GM12892 (cell line): ENCODE results near the gene NEGR1.

Experiments used
- POLR2A ChIP-seq: IDR thresholded peaks from 2 replicates; pipeline ENCODE4 v1.6.1; 2011; ENCODE audit warnings: low read depth, low read length, control low read depth
- POLR2AphosphoS5 ChIP-seq: IDR thresholded peaks from 2 replicates; pipeline ENCODE4 v1.6.1; 2011; ENCODE audit warnings: low read depth, low read length, control low read depth

- TF ChIP-seq POLR2A (no peak), POLR2AphosphoS5 (no peak)
Measured at GRCh38 chr1:71434240-71434639, 848.1 kb downstream of the NEGR1 start.
